ENCODE results near the gene SOX6.

DNA sequence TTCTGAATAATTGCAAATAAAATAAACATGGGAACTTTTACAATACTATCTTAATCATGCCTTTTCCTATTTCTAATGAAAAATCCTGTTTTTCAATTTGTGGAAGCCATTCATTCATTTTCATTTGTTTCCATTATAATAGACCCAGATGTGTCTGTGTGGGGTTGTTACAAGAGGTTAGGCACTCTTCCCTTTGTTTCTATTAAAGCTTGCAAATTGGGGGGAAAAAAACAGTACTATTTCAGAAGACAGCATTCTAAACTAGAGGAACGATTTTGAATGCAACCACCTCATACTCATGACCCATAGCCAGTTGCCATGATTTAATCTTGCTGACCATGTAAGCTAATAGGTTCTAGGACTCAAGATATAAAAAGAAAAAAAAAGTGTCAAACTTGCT, 175.5 kb downstream of the SOX6 start:
- TF ChIP-seq, protein P1, sequence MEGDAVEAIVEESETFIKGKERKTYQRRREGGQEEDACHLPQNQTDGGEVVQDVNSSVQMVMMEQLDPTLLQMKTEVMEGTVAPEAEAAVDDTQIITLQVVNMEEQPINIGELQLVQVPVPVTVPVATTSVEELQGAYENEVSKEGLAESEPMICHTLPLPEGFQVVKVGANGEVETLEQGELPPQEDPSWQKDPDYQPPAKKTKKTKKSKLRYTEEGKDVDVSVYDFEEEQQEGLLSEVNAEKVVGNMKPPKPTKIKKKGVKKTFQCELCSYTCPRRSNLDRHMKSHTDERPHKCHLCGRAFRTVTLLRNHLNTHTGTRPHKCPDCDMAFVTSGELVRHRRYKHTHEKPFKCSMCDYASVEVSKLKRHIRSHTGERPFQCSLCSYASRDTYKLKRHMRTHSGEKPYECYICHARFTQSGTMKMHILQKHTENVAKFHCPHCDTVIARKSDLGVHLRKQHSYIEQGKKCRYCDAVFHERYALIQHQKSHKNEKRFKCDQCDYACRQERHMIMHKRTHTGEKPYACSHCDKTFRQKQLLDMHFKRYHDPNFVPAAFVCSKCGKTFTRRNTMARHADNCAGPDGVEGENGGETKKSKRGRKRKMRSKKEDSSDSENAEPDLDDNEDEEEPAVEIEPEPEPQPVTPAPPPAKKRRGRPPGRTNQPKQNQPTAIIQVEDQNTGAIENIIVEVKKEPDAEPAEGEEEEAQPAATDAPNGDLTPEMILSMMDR (IDR thresholded peaks at IDR 0.05; ENCODE audit: low read length) = no peak
- TF ChIP-seq EZH2phosphoT487 (IDR thresholded peaks at IDR 0.05; ENCODE audit: low read length) = no peak

All from MM.1S (cell line).